SU-DHL-6 (cell line): ENCODE results near the gene RELCH.

ENCODE experiments used
- CTCF ChIP-seq: fragments of 200-600 bp; sonication (generic); IDR thresholded peaks from one replicate; pipeline ENCODE4 v1.5.1; 2017; ENCODE audit warnings: antibody characterized with exemption, mild to moderate bottlenecking, low read length, moderate library complexity; ENCODE audit not compliant: insufficient read depth, poor library complexity, severe bottlenecking
- EZH2phosphoT487 ChIP-seq: fragments of 200-600 bp; sonication (generic), shearing (Covaris generic); conservative IDR thresholded peaks from 2 replicates; pipeline ENCODE4 v1.6.1; 2018; ENCODE audit warnings: mild to moderate bottlenecking, antibody characterized with exemption, low read length, moderate library complexity, mixed read lengths

DNA sequence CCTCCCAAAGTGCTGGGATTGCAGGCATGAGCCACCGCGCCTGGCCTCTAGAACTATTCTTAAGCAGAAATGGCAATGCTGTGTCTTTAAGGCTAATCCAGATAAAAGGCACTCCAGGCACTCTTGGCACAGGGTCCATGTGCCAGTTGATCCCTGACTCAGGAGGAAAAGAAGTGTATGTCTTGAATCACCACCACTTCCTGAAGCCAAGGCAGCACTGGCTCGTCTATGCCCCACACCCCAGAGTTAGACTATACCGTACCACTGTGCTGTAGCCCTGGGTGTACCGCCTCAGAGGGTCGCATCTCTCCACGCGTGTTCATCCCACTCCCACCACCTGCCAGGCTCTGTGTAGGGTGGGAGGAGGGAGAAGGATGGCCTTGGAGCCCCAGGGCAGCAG lies 147.1 kb downstream of the RELCH start:
- TF ChIP-seq CTCF = no peak
- no peak for TF ChIP-seq EZH2phosphoT487
